GM12878 (cell line): ENCODE measurements around the gene RPL13A. TPM values are rescaled to one million over a fixed set of nuclear protein-coding genes. Genes with fewer than 3 reads are reported as not detected.

Experiments used
- ATAC-seq: fragments of 200-7000 bp; cut with Tn5 transposase; 3 replicates; pipeline ENCODE4 v1.9.1; 2020; ENCODE audit warnings: mild to moderate bottlenecking, moderate library complexity
- BruUV-seq: library from RNA; stranded (reverse); fragments of 400-500 nt; replicated peaks from 2 replicates; lab custom pipeline; 2021; lab: Mats Ljungman, UMichigan
- CTCF ChIA-PET: fragments of 300-600 bp; sonication (Branson Sonifier 250); formaldehyde crosslinking; extraction: SDS; loops from one replicate; lab custom pipeline; 2021; ENCODE audit warnings: inconsistent platforms; lab: Yijun Ruan, JAX
- POLR2A ChIA-PET: fragments of 350-600 bp; formaldehyde crosslinking; extraction: SDS; loops from one replicate; lab custom pipeline; 2021; ENCODE audit warnings: inconsistent platforms; lab: Charles Lee
- RAD21 ChIA-PET: fragments of 300-600 bp; sonication (Branson Sonifier 250); formaldehyde crosslinking; loops from one replicate; lab custom pipeline; 2023; ENCODE audit warnings: antibody characterized with exemption; ENCODE audit not compliant: unreplicated experiment; lab: Charles Lee
- SMC1A ChIA-PET: fragments of 300-600 bp; sonication (Branson Sonifier 250); formaldehyde crosslinking; loops from one replicate; lab custom pipeline; 2023; ENCODE audit not compliant: unreplicated experiment, uncharacterized antibody; lab: Charles Lee
- DNase-seq: peaks from one replicate; pipeline ENCODE4 v3.0.0-alpha.2; 2011; ENCODE audit warnings: low read depth, low spot score
- FAIRE-seq: peaks from 3 replicates; lab custom pipeline; 2011; peaks lifted over from hg19 to GRCh38; lab: Jason Lieb, UNC
- H2AFZ ChIP-seq: 2 replicates; pipeline ENCODE4 v1.6.0; 2011; ENCODE audit warnings: low read depth, low read length, control low read depth; ENCODE audit not compliant: control insufficient read depth
- H3K27ac ChIP-seq: 2 replicates; pipeline ENCODE4 v1.5.1; 2011; ENCODE audit warnings: control low read depth; ENCODE audit not compliant: control insufficient read depth, insufficient read depth
- H3K27me3 ChIP-seq, 2 experiments: replicated peaks in 1 of 2; 2 replicates each; pipeline versions ENCODE4 v1.6.0 to v1.6.1; 2011; ENCODE audit warnings: low read length in 1 of 2; ENCODE audit not compliant: control insufficient read depth in 2 of 2, insufficient read depth in 2 of 2
- H3K36me3 ChIP-seq, 2 experiments: 2 replicates each; pipeline ENCODE4 v1.5.1; 2011; ENCODE audit warnings: low read length in 1 of 2; ENCODE audit not compliant: control insufficient read depth in 2 of 2, insufficient read depth in 2 of 2
- H3K4me1 ChIP-seq: 2 replicates; pipeline ENCODE4 v1.6.1; 2011; ENCODE audit warnings: mild to moderate bottlenecking, low read length, moderate library complexity, mixed read lengths; ENCODE audit not compliant: control insufficient read depth, insufficient read depth
- H3K4me2 ChIP-seq: 2 replicates; pipeline ENCODE4 v1.6.0; 2011; ENCODE audit warnings: control low read depth; ENCODE audit not compliant: control insufficient read depth, insufficient read depth
- H3K4me3 ChIP-seq: fragments of 200-600 bp; sonication (generic); 2 replicates; pipeline ENCODE4 v1.5.1; 2016
- H3K79me2 ChIP-seq: 2 replicates; pipeline ENCODE4 v1.6.0; 2011; ENCODE audit warnings: low read length; ENCODE audit not compliant: control insufficient read depth, insufficient read depth
- H3K9ac ChIP-seq: 2 replicates; pipeline ENCODE4 v1.8.0; 2011; ENCODE audit warnings: low read length, control low read depth, mixed read lengths; ENCODE audit not compliant: control insufficient read depth, insufficient read depth
- H3K9me3 ChIP-seq: replicated peaks from 3 replicates; pipeline ENCODE4 v1.5.1; 2011; ENCODE audit warnings: mild to moderate bottlenecking, low read length; ENCODE audit not compliant: control insufficient read depth, insufficient read depth
- H4K20me1 ChIP-seq: 2 replicates; pipeline ENCODE4 v1.6.0; 2011; ENCODE audit not compliant: control insufficient read depth, insufficient read depth
- EGR1 ChIP-seq, 2 experiments: IDR thresholded peaks; 1 replicate in 1 of 2; 2 replicates in 1 of 2; pipeline ENCODE4 v1.6.1; 2011 to 2012; ENCODE audit warnings: low read depth in 2 of 2, low read length in 2 of 2, borderline replicate concordance in 1 of 2, mild to moderate bottlenecking in 1 of 2, moderate library complexity in 1 of 2
- KDM1A ChIP-seq: fragments of 200-600 bp; sonication (generic); IDR thresholded peaks from 2 replicates; pipeline ENCODE4 v1.6.1; 2016; ENCODE audit warnings: borderline replicate concordance
- PAX8 ChIP-seq: fragments of 450-650 bp; IDR thresholded peaks from 2 replicates; pipeline ENCODE4 v1.6.1; 2017; ENCODE audit warnings: mild to moderate bottlenecking, moderate library complexity
- ZBTB11 ChIP-seq: fragments of 450-650 bp; formaldehyde crosslinking; IDR thresholded peaks from 2 replicates; pipeline ENCODE4 v1.5.0; 2022; ENCODE audit warnings: mild to moderate bottlenecking, missing genetic modification characterization
- WGBS: methylation state at CpG from one replicate; pipeline ENCODE4 v1.1.6; 2016; ENCODE audit warnings: low lambda C conversion rate; ENCODE audit not compliant: insufficient replicate concordance, insufficient coverage; ENCODE audit errors: missing lambda C conversion rate; 5-methylcytosine and 5-hydroxymethylcytosine counted together
- in situ Hi-C: fragments of 300-500 bp; cut with MboI; formaldehyde crosslinking; loops from 9 replicates; pipeline ENCODE4 v1.14.3; 2018; ENCODE audit warnings: mixed read lengths
- intact Hi-C: fragments of 100-400 bp; cut with micrococcal nuclease; formaldehyde crosslinking; loops from one replicate; pipeline ENCODE4 v1.14.2; 2022; ENCODE audit not compliant: unreplicated experiment
- polyA plus RNA-seq, 11 experiments: library from polyadenylated mRNA; depleted of rRNA in 4 of 11; unstranded in 6 of 11; stranded (reverse) in 5 of 11; fragments of >200 nt; fragmentation: Nextera tagmentation in 4 of 11; fragmentation: Illumina TruSeq in 1 of 11; extraction: Ambion mirVana in 4 of 11; extraction: Trizol in 1 of 11; gene quantifications; 1 replicate in 1 of 11; 2 replicates in 10 of 11; pipeline versions ENCODE4 v1.2.1 to v1.2.3, GENCODE V29; 2011 to 2016; ENCODE audit warnings: inconsistent platforms in 2 of 11, missing spikeins in 2 of 11, low read depth in 1 of 11
- total RNA-seq, 4 experiments: library from RNA; depleted of rRNA in 3 of 4; stranded (reverse); fragments of >200 nt in 3 of 4; fragmentation: Illumina TruSeq in 1 of 4; extraction: Trizol in 1 of 4; gene quantifications; 2 replicates each; pipeline versions ENCODE4 v1.2.1 to v1.2.3, GENCODE V29; 2013 to 2021

Gene RPL13A
- total and polyA plus RNA-seq, 10 of the 15 experiments (the other 5 are each of a cell fraction or from before 2014, with no cell fraction given): 1,426 to 8,961 (median 4,266) TPM

- TF ChIP-seq KDM1A (no peak), PAX8 (no peak), ZBTB11 (no peak), EGR1 (IDR thresholded peaks at IDR 0.05; ENCODE audit: borderline replicate concordance in 1 of 2, low read depth in 2 of 2, low read length in 2 of 2) (peak in 1 of 2 experiments; percentile 78; a peak in 1 of 3 replicates)
- Histone ChIP-seq H3K9me3 (no peaks in the 10 kb centered on the region), H3K27me3 (peaks cover 9 to 23% of the 10 kb centered on the region in 2 experiments), H3K4me1 (no peaks in the 10 kb centered on the region), H4K20me1 (no peaks in the 10 kb centered on the region), H3K9ac (peak overlapping the region; percentile 5; the same call in 1 of the 2 replicates), H3K79me2 (no peaks in the 10 kb centered on the region), H3K4me3 (peak overlapping the region; percentile 81), H3K36me3 (peaks cover 0 to 3% of the 10 kb centered on the region in 2 experiments; a peak in 2 of 4 replicates), H3K4me2 (peak overlapping the region; percentile 62), H3K27ac (no peak overlapping the region; the same call in 1 of the 2 replicates), H2AFZ (peak overlapping the region; percentile 76)
- under 1% methylated on average over 15 of the region's 43 CpGs for WGBS
- peak; percentile 68 for ATAC-seq
- FAIRE-seq: no peak
- in situ Hi-C loops: no loop called here
- ChIA-PET CTCF (interaction anchor here (0.6 to 4.9 kb wide), 12 partner anchors 9 to 218 kb away, joined by 3 to 47 read pairs (median 4); partner anchors contain the start of genes ALDH16A1 and PIH1D1), POLR2A (interaction anchor here (1.0 to 1.5 kb wide), 4 partner anchors 9 to 52 kb away, joined by 3 to 5 read pairs (median 4); partner anchors contain the start of gene PIH1D1), RAD21 (interaction anchor here (0.5 to 1.8 kb wide), 12 partner anchors 9 to 249 kb away, joined by 3 to 15 read pairs (median 4); partner anchors contain the start of genes PIH1D1 and SCAF1), SMC1A (interaction anchor here (1.5 to 3.0 kb wide), 4 partner anchors 27 to 217 kb away, joined by 4 to 14 read pairs (median 4); no protein-coding TSS in a partner anchor)
- no peak for DNase-seq
- no TSS peak for BruUV-seq
- intact Hi-C loops: loop anchor here (1.0 kb wide), 7 partner anchors 27 to 217 kb away; partner anchors contain the start of gene FLT3LG
Measured at GRCh38 chr19:49442771-49443365, 44.5 kb upstream of the RPL13A start.
